Kidney (tissue), 14 donors: ENCODE results near the gene BTBD17. TPM values are rescaled to one million over a fixed set of nuclear protein-coding genes. Genes with fewer than 3 reads are reported as not detected.

Experiments
- DNase-seq, 5 donors: peaks; one replicate each; pipeline ENCODE4 v3.0.0-alpha.2; 2013 to 2020
- FAIRE-seq: peaks from 2 replicates; lab custom pipeline; 2012; peaks lifted over from hg19 to GRCh38; lab: Jason Lieb, UNC
- H3K27ac ChIP-seq, 2 donors: one replicate each; pipeline ENCODE4 v1.7.0; 2013; ENCODE audit warnings: low read depth in 2 of 2, low read length in 2 of 2, inconsistent platforms in 1 of 2
- H3K27me3 ChIP-seq: one replicate; pipeline ENCODE4 v1.7.1; 2013; ENCODE audit warnings: low read length, inconsistent platforms; ENCODE audit not compliant: control insufficient read depth, insufficient read depth
- H3K36me3 ChIP-seq, 3 donors: one replicate each; pipeline versions ENCODE4 v1.7.0 to v1.7.1; 2013; ENCODE audit warnings: low read length in 3 of 3, control low read depth in 1 of 3, inconsistent platforms in 1 of 3; ENCODE audit not compliant: insufficient read depth in 3 of 3, control insufficient read depth in 2 of 3
- H3K4me1 ChIP-seq, 3 donors: one replicate each; pipeline versions ENCODE4 v1.7.0 to v1.7.1; 2013; ENCODE audit warnings: low read length in 3 of 3, inconsistent platforms in 1 of 3, low read depth in 1 of 3; ENCODE audit not compliant: control insufficient read depth in 2 of 3, insufficient read depth in 2 of 3
- H3K4me3 ChIP-seq, 3 donors: one replicate each; pipeline versions ENCODE4 v1.7.0 to v1.8.1; 2013; ENCODE audit warnings: low read length in 3 of 3, control low read depth in 1 of 3, inconsistent platforms in 1 of 3
- H3K9ac ChIP-seq, 3 donors: one replicate each; pipeline versions ENCODE4 v1.7.0 to v1.7.1; 2013; ENCODE audit warnings: low read length in 3 of 3, control low read depth in 1 of 3, inconsistent platforms in 1 of 3
- H3K9me3 ChIP-seq, 3 donors: one replicate each; pipeline versions ENCODE4 v1.7.0 to v1.7.1; 2013; ENCODE audit warnings: low read length in 3 of 3, control low read depth in 1 of 3, inconsistent platforms in 1 of 3; ENCODE audit not compliant: control insufficient read depth in 2 of 3, insufficient read depth in 1 of 3
- CTCF ChIP-seq: IDR thresholded peaks from 3 replicates; pipeline ENCODE4 v1.5.1; 2012; ENCODE audit warnings: mild to moderate bottlenecking, moderate library complexity, borderline replicate concordance; ENCODE audit not compliant: insufficient read depth; ENCODE audit errors: extremely low read depth
- intact Hi-C: fragments of 100-400 bp; cut with DNase I; formaldehyde crosslinking; loops from one replicate; pipeline ENCODE4 v1.11.1; 2022
- polyA plus RNA-seq: library from polyadenylated mRNA; stranded (reverse); fragments of 350-450 nt; fragmentation: Illumina TruSeq; extraction: RNeasy Lipid Tissue Mini Kit (QIAGEN cat#74804); gene quantifications from one replicate; pipeline ENCODE4 v1.2.3, GENCODE V29; 2014; ENCODE audit warnings: low read depth, low replicate concordance; ENCODE audit not compliant: insufficient read depth
- total RNA-seq: library from RNA; stranded (reverse); fragmentation: NEBNext Ultra II Directional; extraction: Animal tissue kit (Norgen Biotek cat#: 25700); gene quantifications from one replicate; pipeline ENCODE4 v1.2.1, GENCODE V29; 2021
- donor health status: control.
- donor health status: control.
- donor health status: control.
- donor health status: control.
- donor health status: control.
- donor health status: DM: yes; HTN: yes; CAD: no.
- donor health status: Normal renal cell carcinoma (clear cell type).

The BTBD17 gene
- total and polyA plus RNA-seq, 2 donors from 2014 or later: not detected

- Histone ChIP-seq H3K27me3 (no peaks in the 10 kb centered on the region), H3K9ac (no peak overlapping the region), H3K4me1 (no peaks in the 10 kb centered on the region), H3K27ac (no peak overlapping the region), H3K36me3 (no peaks in the 10 kb centered on the region), H3K4me3 (no peak overlapping the region), H3K9me3 (no peaks in the 10 kb centered on the region)
- no peak for TF ChIP-seq CTCF
- DNase-seq (no peak), FAIRE-seq (no peak)
- intact Hi-C loops: no loop called here
These were observed 31.2 kb upstream of the BTBD17 start for GRCh38 chr17:74392848-74393247.

GRCh38 chr17:74391771-74392170 is 30.1 kb upstream of the BTBD17 start:
- Histone ChIP-seq H3K9me3 (no peaks in the 10 kb centered on the region), H3K27me3 (no peaks in the 10 kb centered on the region), H3K36me3 (no peaks in the 10 kb centered on the region), H3K4me3 (no peak overlapping the region), H3K27ac (no peak overlapping the region), H3K9ac (no peak overlapping the region), H3K4me1 (no peaks in the 10 kb centered on the region)
- intact Hi-C loops: no loop called here
- no peak for DNase-seq
- no peak for FAIRE-seq
- no peak for TF ChIP-seq CTCF

GRCh38 chr17:74390680-74391653 is 29.3 kb upstream of the BTBD17 start:
- intact Hi-C loops: no loop called here
- no peak for DNase-seq
- H3K9ac ChIP-seq: no peak overlapping the region
- H3K27me3 ChIP-seq: no peaks in the 10 kb centered on the region
- TF ChIP-seq CTCF: no peak
- H3K27ac ChIP-seq: no peak overlapping the region
- H3K9me3 ChIP-seq: no peaks in the 10 kb centered on the region
- FAIRE-seq: no peak
- peaks cover 0 to 5% (median 5%) of the 10 kb centered on the region in 3 donors for H3K4me1 ChIP-seq
- no peak overlapping the region for H3K4me3 ChIP-seq
- H3K36me3 ChIP-seq: no peaks in the 10 kb centered on the region
